Kidney (tissue), 14 donors: ENCODE results near the gene C16orf74. TPM values are rescaled to one million over a fixed set of nuclear protein-coding genes. Genes with fewer than 3 reads are reported as not detected.
A peak's percentile ranks its signal among the peaks of the same experiment; 100 is the strongest.

ENCODE experiments used
- DNase-seq, 5 donors: peaks; one replicate each; pipeline ENCODE4 v3.0.0-alpha.2; 2013 to 2020
- FAIRE-seq: peaks from 2 replicates; lab custom pipeline; 2012; peaks lifted over from hg19 to GRCh38; lab: Jason Lieb, UNC
- H3K27ac ChIP-seq, 2 donors: one replicate each; pipeline ENCODE4 v1.7.0; 2013; ENCODE audit warnings: low read depth in 2 of 2, low read length in 2 of 2, inconsistent platforms in 1 of 2
- H3K27me3 ChIP-seq: one replicate; pipeline ENCODE4 v1.7.1; 2013; ENCODE audit warnings: low read length, inconsistent platforms; ENCODE audit not compliant: control insufficient read depth, insufficient read depth
- H3K36me3 ChIP-seq, 3 donors: one replicate each; pipeline versions ENCODE4 v1.7.0 to v1.7.1; 2013; ENCODE audit warnings: low read length in 3 of 3, control low read depth in 1 of 3, inconsistent platforms in 1 of 3; ENCODE audit not compliant: insufficient read depth in 3 of 3, control insufficient read depth in 2 of 3
- H3K4me1 ChIP-seq, 3 donors: one replicate each; pipeline versions ENCODE4 v1.7.0 to v1.7.1; 2013; ENCODE audit warnings: low read length in 3 of 3, inconsistent platforms in 1 of 3, low read depth in 1 of 3; ENCODE audit not compliant: control insufficient read depth in 2 of 3, insufficient read depth in 2 of 3
- H3K4me3 ChIP-seq, 3 donors: one replicate each; pipeline versions ENCODE4 v1.7.0 to v1.8.1; 2013; ENCODE audit warnings: low read length in 3 of 3, control low read depth in 1 of 3, inconsistent platforms in 1 of 3
- H3K9ac ChIP-seq, 3 donors: one replicate each; pipeline versions ENCODE4 v1.7.0 to v1.7.1; 2013; ENCODE audit warnings: low read length in 3 of 3, control low read depth in 1 of 3, inconsistent platforms in 1 of 3
- H3K9me3 ChIP-seq, 3 donors: one replicate each; pipeline versions ENCODE4 v1.7.0 to v1.7.1; 2013; ENCODE audit warnings: low read length in 3 of 3, control low read depth in 1 of 3, inconsistent platforms in 1 of 3; ENCODE audit not compliant: control insufficient read depth in 2 of 3, insufficient read depth in 1 of 3
- CTCF ChIP-seq: IDR thresholded peaks from 3 replicates; pipeline ENCODE4 v1.5.1; 2012; ENCODE audit warnings: mild to moderate bottlenecking, moderate library complexity, borderline replicate concordance; ENCODE audit not compliant: insufficient read depth; ENCODE audit errors: extremely low read depth
- intact Hi-C: fragments of 100-400 bp; cut with DNase I; formaldehyde crosslinking; loops from one replicate; pipeline ENCODE4 v1.11.1; 2022
- polyA plus RNA-seq: library from polyadenylated mRNA; stranded (reverse); fragments of 350-450 nt; fragmentation: Illumina TruSeq; extraction: RNeasy Lipid Tissue Mini Kit (QIAGEN cat#74804); gene quantifications from one replicate; pipeline ENCODE4 v1.2.3, GENCODE V29; 2014; ENCODE audit warnings: low read depth, low replicate concordance; ENCODE audit not compliant: insufficient read depth
- total RNA-seq: library from RNA; stranded (reverse); fragmentation: NEBNext Ultra II Directional; extraction: Animal tissue kit (Norgen Biotek cat#: 25700); gene quantifications from one replicate; pipeline ENCODE4 v1.2.1, GENCODE V29; 2021
- donor health status: control.
- donor health status: control.
- donor health status: control.
- donor health status: control.
- donor health status: control.
- donor health status: DM: yes; HTN: yes; CAD: no.
- donor health status: Normal renal cell carcinoma (clear cell type).

Gene C16orf74
- total and polyA plus RNA-seq, 2 donors from 2014 or later: 3.5 to 4.6 TPM

GRCh38 chr16:85798901-85799496 lies 48.1 kb upstream of the C16orf74 start:
- Histone ChIP-seq H3K27me3 (no peaks in the 10 kb centered on the region), H3K9ac (peak overlapping the region; percentile 66 to 97 (median 89)), H3K4me1 (peaks cover 2 to 15% (median 7%) of the 10 kb centered on the region in 3 donors), H3K9me3 (no peaks in the 10 kb centered on the region), H3K36me3 (peaks cover 8 to 29% (median 22%) of the 10 kb centered on the region in 3 donors), H3K27ac (peak overlapping the region in 1 of 2 donors; percentile 21), H3K4me3 (peak overlapping the region; percentile 78 to 87 (median 84))
- intact Hi-C loops: no loop called here
- peak; percentile 21 to 86 (median 35) for DNase-seq
- no peak for TF ChIP-seq CTCF
- no peak for FAIRE-seq

- H3K27me3 ChIP-seq: no peaks in the 10 kb centered on the region
- intact Hi-C loops: no loop called here
- FAIRE-seq (no peak), DNase-seq (peak in 3 of 5 donors; percentile 13 to 33 (median 15))
- no peak overlapping the region for H3K27ac ChIP-seq
- peaks cover 5 to 22% (median 17%) of the 10 kb centered on the region in 3 donors for H3K36me3 ChIP-seq
- H3K9ac ChIP-seq: peak overlapping the region; percentile 66 to 97 (median 89)
- peaks cover 2 to 15% (median 7%) of the 10 kb centered on the region in 3 donors for H3K4me1 ChIP-seq
- no peak for TF ChIP-seq CTCF
- H3K4me3 ChIP-seq: peak overlapping the region; percentile 78 to 87 (median 84)
- no peaks in the 10 kb centered on the region for H3K9me3 ChIP-seq
These were observed 47.4 kb upstream of the C16orf74 start for GRCh38 chr16:85798283-85798776.

GRCh38 chr16:85796599-85796998 lies 45.7 kb upstream of the C16orf74 start:
- FAIRE-seq (no peak), DNase-seq (peak in 1 of 5 donors; percentile 32)
- Histone ChIP-seq H3K4me3 (no peak overlapping the region), H3K27me3 (no peaks in the 10 kb centered on the region), H3K27ac (no peak overlapping the region), H3K36me3 (peaks cover 2 to 11% (median 6%) of the 10 kb centered on the region in 3 donors), H3K9me3 (no peaks in the 10 kb centered on the region), H3K4me1 (peaks cover 2 to 9% (median 7%) of the 10 kb centered on the region in 3 donors), H3K9ac (no peak overlapping the region)
- intact Hi-C loops: no loop called here
- TF ChIP-seq CTCF: no peak
